C1 segment of cervical spinal cord (tissue), 14 donors: ENCODE results near the gene LPIN1.
A peak's percentile ranks its signal among the peaks of the same experiment; 100 is the strongest.
"Not testable (repeated sequence)": the region's sequence is repeated elsewhere in the genome, so short reads cannot be mapped to it uniquely, and the experiment has no call there.

Experiments
- DNase-seq, 14 donors: peaks; one replicate each; lab custom pipeline; 2025; lab: John Stamatoyannopoulos, UW

Gene LPIN1

DNA sequence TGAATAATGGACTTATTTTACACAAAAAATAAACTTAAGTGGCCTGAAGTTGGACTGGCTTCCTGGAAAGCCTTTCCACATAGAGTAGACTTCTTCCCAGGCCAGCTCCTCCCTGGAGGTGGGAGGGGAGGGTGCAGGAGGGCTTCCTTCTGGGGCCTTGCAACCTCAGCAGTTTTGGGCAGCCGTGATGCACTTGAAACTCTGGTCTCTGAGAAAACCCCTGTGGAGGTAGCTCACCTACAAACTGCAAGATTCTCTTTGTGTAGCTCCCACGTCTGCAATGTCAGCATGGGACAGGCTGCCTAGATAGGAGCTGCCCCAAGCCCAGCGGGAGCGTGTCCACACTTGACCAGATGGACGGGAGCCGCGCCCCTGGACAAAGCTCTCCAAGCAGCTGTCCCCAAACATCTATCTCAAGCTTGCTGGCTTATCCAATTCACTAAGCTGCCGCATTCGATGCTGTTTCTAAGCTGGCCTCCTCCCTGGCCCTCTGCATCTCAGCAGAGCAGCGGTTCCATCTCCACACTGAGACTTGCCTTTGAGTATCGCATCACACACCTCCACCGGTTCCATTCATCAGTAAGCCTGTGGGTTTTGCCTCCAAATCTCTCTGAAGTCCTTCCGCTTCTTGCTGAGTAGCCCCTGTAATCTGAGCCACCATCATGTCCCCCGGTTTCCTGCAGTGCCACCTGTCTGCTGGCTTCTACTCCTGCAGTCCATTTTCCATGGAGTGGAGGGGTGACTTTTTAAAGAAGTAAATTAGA, 1.6 kb upstream of the LPIN1 start:
- peak in 3 of 14 donors; percentile 27 to 70 (median 45) for DNase-seq

DNA sequence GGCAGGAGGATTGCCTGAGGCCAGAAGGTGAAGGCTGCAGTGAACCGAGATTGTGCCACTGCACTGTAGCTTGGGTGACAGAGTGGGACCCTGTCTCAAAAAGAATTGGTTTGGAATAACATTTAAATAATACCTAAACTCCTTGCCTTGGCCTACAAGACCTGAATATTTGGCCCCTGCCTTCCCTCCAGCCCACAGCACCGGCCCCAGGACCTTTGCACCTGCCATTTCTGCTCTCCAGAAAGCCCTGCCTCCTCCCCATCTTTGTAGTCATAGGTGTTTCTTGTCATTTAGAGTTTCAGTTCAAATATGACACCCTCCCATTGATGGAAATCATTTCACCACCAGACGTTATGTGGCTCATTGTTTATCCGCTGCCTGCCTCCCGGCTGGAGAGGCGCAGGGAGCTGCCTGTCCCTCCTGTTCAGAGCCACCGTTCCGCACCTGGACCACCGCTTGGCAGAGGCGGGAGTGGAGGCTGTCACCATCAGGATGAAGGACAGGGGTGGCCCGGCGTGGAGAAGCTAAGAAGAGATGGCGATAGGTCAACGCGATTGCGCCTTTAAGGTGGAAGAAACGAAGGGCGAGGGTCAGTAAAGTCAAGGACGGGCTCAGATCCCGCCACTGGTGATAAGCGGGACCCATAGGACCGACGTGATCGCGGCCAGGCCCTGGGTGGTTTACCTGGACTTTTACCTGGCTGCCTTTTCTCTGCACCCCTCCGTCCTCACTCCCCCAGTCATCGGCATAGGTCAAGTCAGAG, 638 bp upstream of the LPIN1 start:
- no peak for DNase-seq

DNA sequence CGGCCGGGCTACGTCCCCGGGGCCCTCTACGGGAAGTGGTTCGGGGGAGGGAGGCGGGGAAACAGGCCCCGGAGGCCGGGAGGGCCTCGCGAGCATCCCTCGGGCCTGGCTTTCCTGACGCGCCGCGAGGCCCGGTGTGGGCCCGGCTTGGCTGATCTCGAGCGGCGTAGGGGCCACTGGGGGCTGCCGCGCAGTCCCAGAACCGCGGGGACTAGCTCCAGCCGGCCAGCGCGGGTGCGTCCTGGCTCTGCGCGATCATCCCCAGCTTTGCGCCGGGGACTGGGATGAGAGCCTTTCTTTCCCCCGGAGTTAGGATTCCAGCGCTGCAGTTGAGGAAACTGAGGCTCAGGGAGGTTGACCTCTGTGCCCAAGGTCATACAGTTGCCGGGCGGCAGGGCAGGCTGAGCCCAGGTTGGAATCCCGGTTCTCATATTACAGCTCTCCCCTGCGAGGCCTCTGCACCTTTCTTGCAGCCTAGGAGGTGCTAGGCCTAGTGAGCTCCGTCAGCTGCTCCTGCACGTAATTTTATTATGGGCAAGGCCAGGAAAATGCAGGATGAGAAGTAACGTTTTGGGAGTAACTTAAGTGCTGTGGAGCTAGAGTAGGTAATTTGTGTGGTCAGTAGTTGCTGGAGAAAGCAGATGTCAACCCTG, 501 bp downstream of the LPIN1 start:
- peak in 3 of 14 donors; percentile 45 to 74 (median 49) for DNase-seq

DNA sequence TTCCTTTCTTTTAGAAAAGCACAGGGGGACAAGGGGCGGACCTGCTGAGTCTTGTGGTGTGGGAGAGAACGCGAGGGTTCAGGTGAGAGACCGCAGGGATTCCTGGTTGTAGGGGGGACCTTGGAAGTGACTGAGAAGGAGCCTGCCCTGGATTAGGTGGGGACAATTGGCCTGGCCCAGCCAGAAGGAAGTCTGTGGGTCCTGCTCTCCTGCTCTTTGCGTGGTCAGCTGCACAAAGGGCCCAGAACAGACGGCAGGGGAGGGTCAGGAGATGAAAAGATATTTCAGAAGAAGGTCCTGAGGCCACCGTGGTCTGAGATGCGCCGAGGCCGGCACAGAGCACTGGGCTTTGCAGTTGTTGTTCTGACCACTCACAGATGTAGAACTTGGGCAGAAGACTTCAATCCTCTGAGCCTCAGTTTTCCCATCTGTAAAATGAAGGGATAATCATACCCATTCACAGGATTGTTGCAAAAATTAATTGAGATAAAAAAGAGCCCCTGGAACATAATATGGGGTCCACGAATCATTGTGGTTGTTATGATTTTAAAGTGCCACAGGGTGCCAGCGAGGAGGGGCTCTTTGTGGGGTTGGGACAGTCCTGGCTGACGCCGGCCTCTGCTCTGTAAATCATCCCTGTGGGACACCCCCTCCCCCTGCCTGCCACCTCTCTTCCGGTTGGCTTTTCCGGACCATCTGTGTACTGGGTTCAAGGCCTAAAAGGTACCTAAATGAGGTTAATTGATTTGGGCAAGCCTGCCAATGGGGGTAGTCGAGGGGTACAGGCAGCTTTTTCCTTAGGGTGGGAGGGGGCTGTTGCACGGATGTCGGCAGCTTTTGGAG, 1.8 kb downstream of the LPIN1 start:
- DNase-seq, result peak in 1 of 14 donors; percentile 24

DNA sequence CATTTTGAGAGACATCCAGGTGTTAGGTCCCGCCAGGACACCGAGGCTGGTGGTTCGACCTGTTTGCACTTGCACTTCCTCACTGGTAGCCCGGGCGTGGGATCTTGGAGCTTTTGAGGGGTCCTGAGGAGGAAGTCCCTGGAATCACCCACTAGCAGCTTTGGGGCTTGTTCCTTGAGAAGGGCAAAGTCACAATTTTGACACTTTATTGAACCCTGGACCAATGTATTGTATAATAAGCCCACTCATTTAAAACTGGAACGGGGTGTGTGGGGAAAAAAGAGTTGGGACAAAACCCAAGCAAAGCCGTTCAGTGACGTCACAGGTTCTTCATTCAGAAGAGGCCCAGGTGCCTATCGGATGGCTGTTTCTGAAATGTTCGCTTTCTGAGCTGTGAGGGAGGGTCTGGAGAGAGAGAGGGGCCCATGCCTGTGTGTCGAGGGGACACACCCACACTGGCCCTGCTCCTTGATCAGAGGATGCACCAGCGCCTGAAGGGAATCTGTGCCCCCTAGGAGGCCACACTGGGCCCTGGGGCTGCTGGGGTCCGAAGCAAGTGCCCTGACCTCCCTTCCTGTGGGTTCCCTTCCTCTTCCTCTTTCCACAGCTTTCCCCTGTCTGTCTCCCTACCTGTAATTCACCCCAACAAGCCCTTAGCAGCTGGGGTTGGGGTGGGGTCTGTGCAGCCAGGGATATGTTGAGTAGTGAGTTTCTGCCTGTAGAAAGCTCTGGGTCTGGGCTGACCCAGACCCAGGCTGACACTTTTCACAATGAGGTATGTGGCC, 2.6 kb downstream of the LPIN1 start:
- DNase-seq, result no peak

DNA sequence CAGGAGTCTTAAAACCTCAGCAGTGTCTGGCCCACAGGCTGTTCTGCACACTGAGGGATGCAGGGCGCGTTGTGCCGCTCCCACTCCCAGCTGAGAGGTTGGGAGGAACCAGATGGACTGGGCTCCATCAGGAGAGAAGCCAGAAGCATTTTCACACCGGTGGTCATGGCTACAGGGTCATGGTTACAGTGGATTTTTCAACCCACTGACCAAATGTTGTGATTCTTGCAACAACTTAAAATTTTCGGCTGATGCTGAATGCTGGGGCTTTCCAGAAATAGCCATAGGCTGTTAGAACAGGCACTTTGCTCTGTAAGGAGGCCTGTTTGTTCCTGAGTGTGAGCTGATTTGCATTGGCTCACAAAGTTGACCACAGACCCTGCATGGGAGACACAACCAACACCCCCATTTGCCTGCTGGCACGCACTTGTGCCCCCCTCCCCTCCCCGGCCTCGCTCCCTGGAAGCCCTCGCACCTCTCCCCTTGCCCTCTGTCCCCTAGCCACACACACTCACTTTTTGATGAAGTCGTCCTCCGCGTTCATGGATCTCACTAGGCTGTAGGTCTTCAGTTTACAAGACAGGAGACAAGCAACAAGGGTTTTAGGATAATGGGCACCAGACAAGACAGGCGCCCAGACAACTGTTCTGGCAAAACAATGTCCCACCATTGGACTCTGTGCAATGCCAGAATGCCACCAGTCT, 3.4 kb downstream of the LPIN1 start:
- DNase-seq, result peak in 1 of 14 donors; percentile 30

DNA sequence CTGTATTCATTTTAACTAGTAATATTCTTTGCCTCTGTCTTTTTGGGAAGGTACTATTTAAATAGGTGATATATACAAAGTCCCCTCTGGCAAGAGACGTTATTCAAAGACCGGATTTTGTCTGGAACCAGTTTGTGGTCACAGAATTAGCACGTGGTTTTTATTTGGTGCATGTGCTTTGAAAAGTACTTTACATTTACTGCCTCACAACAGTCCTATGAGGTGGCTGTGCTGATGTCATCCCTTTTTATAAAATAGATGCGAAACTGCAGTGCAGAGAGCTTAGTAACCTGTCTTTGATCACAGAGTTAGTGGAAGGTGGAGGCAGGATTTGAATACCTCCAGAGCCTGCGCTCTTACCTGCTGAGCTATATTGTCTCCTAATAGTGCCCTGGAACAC, 4.0 kb downstream of the LPIN1 start:
- no peak for DNase-seq

DNA sequence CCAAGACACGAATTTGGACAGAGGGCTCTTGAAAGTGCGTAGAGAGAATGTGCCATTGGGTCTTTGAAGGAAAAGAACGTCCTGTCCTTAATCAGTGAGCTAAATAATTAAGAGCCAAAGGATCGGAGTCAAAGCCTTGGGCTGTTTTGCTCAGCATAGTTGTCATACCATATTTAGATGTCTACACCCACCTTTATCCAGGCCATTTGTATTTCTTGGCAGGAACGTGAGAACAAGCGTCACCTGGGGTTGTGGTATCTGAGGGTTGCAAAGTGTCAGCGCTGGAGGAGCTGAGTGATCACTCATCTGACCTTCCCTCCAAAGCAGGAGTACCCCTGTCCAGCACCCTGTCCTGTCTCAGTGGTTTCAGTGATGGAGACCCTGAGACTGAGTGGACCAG, 4.5 kb downstream of the LPIN1 start:
- DNase-seq, result peak in 1 of 14 donors; percentile 17

DNA sequence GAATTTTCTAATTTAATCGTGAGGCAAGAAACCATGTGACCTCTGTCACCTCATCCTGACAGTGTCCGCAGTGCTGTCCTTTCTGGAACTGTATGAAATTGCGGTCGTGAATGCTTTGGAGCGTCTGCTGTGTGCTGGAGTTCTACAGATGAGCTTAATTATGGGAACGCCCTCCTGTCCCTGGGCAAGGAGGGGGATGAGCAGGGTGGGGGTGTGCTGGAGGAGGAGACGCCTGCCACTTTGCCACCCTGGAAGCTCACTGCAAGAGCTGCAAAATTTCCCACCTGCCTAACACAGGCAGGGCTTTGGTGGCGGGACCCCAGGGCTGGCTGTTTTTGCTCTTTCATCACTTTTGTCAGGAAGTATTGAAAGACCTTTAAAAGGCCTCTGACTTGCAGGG, 6.5 kb downstream of the LPIN1 start:
- DNase-seq, result no peak

DNA sequence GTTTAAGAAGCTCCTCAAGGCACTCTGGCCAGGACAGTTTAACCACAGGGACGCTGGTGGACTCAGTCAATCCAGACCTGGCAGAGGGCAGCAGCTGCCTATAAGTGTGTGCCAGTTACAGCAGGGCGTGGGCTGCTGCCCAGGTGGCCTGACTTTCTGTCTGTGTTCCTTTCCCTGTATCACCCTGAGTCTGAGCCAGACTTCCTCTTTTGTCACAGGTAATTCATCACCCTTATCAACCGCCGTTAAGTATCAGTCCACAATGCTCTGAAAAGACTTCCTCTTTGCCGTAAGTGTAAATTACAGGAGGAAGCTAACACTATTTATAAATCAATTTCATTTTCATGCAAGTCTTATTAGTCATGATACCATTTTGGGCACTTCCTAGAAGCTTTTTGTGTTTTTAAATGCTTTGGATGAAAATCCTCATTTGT, 7.0 kb downstream of the LPIN1 start:
- DNase-seq, result peak in 1 of 14 donors; percentile 23

DNA sequence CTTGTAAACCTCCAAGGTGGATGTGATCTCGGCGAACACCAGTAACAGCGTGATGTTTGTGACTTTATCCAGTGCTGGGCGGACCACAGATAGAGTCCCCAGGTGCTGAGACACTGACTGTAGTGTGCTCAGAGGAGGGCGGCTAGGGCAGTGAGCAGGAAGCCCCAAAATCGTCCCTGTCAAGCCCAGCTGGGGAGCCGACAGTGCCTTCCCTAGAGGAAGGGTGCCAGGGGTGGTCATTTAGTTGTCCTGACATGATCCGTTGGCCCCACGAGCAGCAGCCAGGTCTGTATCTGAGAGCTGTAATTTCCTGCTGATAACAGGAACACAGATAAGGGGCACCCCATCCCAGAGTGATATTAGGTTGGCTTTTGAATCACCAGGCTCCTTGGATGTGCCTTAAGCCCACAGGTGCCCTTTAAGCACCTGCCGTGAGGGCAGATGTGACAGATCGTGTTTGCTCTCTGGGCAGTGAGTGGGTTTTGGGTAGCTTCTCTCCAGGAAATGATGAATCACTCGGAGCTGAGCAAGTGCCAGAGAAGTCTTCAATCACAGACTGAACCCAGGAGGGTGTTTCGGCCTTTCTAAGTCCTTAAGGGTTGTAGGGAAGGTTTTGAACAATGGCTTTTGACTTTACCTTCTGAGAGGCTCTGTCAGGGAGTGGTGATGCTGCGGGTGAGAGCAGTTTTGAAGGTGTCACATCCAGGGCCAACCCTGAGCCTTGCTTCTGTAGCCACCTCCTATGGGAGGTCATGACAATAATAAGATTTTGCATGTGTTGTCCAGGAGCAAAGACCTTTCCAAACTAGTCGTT, 7.7 kb downstream of the LPIN1 start:
- DNase-seq, result peak in 1 of 14 donors; percentile 41

DNA sequence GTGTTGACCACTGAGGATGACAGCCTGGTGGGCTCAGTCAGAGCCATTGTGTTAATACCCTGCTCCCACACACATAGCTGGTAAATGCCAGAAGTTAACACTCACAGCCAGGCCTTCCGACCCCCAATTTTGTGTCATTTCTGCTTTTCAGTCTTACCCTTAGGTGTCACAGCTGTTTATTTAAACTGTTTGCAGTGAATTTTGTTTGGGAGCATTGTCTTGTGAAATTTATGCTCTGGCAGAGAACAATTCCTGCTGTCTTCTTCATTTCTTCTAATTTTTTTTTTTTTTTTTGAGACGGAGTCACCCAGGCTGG, 8.2 kb downstream of the LPIN1 start:
- DNase-seq, result no peak

DNA sequence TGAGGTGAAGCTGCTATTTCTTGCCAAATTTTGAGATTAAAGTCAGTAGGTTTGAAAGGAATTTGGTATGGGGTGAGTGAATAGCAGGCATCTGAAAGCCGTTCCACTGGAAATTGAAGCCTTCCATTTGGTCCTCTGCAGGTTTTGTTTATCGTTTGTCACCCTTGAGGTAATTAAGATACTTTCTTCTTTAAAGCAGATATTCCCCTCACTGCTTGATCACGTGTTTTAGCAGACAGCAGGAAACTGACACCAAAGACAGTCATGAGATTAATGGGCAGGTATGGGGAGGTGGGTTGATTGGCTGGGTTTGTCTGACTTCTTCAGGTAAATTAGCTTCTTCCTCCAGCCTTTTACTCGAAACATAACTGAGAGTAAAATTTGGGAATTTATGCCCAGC, 10.7 kb downstream of the LPIN1 start:
- DNase-seq, result no peak

DNA sequence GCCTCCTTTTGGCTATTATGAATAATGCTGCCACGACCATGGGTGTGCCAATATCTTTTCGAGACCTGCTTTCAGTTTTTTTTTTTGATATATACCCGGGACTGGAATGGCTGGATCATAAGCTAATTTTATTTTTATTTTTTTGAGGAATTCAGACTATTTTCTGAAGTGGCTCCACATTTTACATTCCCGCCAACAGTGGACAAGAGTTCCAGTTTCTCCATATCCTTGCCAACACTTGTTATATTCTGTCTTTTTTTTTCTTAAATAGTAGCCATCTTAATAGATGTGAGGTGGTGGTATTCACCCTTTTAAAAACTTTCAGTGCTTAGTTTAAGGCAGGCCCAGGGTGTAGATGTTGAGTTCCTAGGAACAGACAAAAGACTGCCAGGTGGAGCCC, 11.8 kb downstream of the LPIN1 start:
- DNase-seq, result no peak

DNA sequence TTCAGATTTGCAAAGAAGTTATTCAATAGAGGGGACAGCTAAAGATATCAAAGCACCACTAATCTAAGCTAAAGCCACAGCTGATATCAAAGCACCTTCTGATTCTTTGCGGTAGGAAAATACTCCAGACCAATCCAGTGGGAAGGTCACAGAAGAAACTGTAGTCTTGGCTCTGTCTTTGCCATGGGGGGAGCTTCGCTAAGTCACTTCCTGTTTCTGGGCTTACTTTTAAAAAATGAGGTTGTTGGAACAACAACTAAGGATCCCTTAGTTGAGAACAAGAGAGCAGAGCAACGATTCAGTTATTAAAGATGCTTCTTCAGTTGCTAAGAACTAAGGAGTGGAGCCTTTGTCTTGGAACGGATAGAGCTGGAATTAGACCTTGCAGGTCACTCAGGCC, 12.2 kb downstream of the LPIN1 start:
- no peak for DNase-seq

DNA sequence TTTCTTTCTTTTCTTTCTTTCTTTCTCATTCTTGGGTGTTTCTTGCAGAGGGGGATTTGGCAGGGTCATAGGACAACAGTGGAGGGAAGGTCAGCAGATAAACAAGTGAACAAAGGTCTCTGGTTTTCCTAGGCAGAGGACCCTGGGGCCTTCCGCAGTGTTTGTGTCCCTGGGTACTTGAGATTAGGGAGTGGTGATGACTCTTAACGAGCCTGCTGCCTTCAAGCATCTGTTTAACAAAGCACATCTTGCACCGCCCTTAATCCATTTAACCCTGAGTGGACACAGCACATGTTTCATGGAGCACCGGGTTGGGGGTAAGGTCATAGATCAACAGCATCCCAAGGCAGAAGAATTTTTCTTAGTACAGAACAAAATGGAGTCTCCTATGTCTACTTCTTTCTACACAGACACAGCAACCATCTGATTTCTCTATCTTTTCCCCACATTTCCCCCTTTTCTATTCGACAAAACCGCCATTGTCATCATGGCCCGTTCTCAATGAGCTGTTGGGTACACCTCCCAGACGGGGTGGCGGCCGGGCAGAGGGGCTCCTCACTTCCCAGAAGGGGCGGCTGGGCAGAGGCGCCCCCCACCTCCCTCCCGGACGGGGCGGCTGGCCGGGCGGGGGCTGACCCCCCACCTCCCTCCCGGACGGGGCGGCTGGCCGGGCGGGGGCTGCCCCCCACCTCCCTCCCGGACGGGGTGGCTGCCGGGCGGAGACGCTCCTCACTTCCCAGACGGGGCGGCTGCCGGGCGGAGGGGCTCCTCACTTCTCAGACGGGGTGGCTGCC, 12.9 kb downstream of the LPIN1 start:
- DNase-seq, result not testable (repeated sequence)

DNA sequence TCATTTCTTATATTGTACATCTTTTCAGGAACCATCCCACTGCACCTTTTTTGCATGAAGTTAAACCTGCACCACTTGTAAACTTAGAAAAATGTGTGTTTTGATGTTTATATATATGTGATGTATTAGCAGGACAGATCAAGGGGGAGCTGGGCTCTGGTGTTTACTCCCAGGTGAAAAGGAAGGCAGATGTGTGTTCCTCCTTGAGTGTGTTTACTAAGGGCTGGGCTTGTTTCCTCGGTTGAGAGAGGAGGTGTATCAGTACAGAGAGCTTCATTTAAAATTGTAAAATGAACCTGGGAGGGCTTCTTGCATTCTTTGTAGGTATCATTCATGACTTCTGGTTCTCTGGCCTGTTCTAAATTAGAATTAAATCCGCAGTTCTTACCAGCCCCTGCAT, 14.8 kb downstream of the LPIN1 start:
- no peak for DNase-seq

DNA sequence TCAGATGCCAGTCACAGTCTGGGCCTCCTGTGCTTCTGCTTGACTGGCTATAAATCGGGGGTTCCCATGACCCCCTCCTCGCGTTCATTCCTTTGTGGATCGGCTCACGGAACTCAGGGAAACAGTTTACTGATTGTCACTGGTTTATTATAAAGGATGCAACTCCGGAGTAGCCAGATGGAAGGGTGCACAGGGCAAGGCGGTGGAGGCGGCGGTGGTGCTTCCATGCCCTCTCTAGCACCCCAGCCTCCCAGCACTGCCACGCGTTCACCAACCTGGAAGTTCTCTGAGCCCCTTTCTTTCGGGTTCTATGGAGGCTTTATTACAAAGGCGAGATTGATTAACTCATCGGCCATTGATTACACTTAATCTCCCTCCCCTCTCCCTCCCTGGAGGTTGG, 15.6 kb downstream of the LPIN1 start:
- no peak for DNase-seq
